ENCODE measurements around the gene SRC. TPM values are rescaled to one million over a fixed set of nuclear protein-coding genes. Genes with fewer than 3 reads are reported as not detected.

Gene SRC
- total RNA-seq, 2 experiments from 2014 or later: 2.6 to 2.7 TPM

GRCh38 chr20:37415118-37416085 lies 69.5 kb downstream of the SRC start:
- H3K9me3 Mint-ChIP-seq: no peaks in the 10 kb centered on the region
- no peak overlapping the region for H3K4me3 Mint-ChIP-seq
- ChIA-PET CTCF (no interaction called here), POLR2A (no interaction called here)
- peaks cover 2% of the 10 kb centered on the region for H3K4me1 Mint-ChIP-seq
- H3K36me3 Mint-ChIP-seq (ENCODE audit: low read depth): no peaks in the 10 kb centered on the region
- H3K27ac Mint-ChIP-seq: no peak overlapping the region
- no peaks in the 10 kb centered on the region for H3K27me3 Mint-ChIP-seq
- DNase-seq: no peak

GRCh38 chr20:37416100-37416847 lies 70.3 kb downstream of the SRC start:
- ChIA-PET POLR2A (no interaction called here), CTCF (no interaction called here)
- no peak for DNase-seq
- Mint-ChIP-seq H3K27ac (no peak overlapping the region), H3K4me3 (no peak overlapping the region), H3K4me1 (peaks cover 2% of the 10 kb centered on the region), H3K27me3 (peaks cover 7% of the 10 kb centered on the region), H3K9me3 (no peaks in the 10 kb centered on the region), H3K36me3 (ENCODE audit: low read depth) (no peaks in the 10 kb centered on the region)

- no peak overlapping the region for H3K27ac Mint-ChIP-seq
- H3K4me3 Mint-ChIP-seq: no peak overlapping the region
- CTCF ChIA-PET: no interaction called here
- no peaks in the 10 kb centered on the region for H3K36me3 Mint-ChIP-seq (ENCODE audit: low read depth)
- H3K4me1 Mint-ChIP-seq: peaks cover 2% of the 10 kb centered on the region
- DNase-seq: no peak
- H3K9me3 Mint-ChIP-seq: no peaks in the 10 kb centered on the region
- peaks cover 10% of the 10 kb centered on the region for H3K27me3 Mint-ChIP-seq
- POLR2A ChIA-PET: no interaction called here
Observed at GRCh38 chr20:37416848-37417616, 71.1 kb downstream of the SRC start.

- Mint-ChIP-seq H3K27ac (no peak overlapping the region), H3K27me3 (peaks cover 13% of the 10 kb centered on the region), H3K4me3 (no peak overlapping the region), H3K4me1 (peaks cover 2% of the 10 kb centered on the region), H3K36me3 (ENCODE audit: low read depth) (no peaks in the 10 kb centered on the region), H3K9me3 (no peaks in the 10 kb centered on the region)
- POLR2A ChIA-PET: no interaction called here
- CTCF ChIA-PET: no interaction called here
- no peak for DNase-seq
Observed at GRCh38 chr20:37417617-37418467, 71.9 kb downstream of the SRC start.

GRCh38 chr20:37418591-37419109 lies 72.7 kb downstream of the SRC start:
- no peak for DNase-seq
- Mint-ChIP-seq H3K9me3 (no peaks in the 10 kb centered on the region), H3K27ac (no peak overlapping the region), H3K27me3 (peaks cover 15% of the 10 kb centered on the region), H3K4me1 (peaks cover 1% of the 10 kb centered on the region), H3K36me3 (ENCODE audit: low read depth) (no peaks in the 10 kb centered on the region), H3K4me3 (no peak overlapping the region)
- POLR2A ChIA-PET: no interaction called here
- CTCF ChIA-PET: no interaction called here

GRCh38 chr20:37419307-37419706 lies 73.4 kb downstream of the SRC start:
- H3K9me3 Mint-ChIP-seq: no peaks in the 10 kb centered on the region
- ChIA-PET CTCF (no interaction called here), POLR2A (no interaction called here)
- DNase-seq: no peak
- no peaks in the 10 kb centered on the region for H3K4me1 Mint-ChIP-seq
- H3K27ac Mint-ChIP-seq: no peak overlapping the region
- no peak overlapping the region for H3K4me3 Mint-ChIP-seq
- H3K27me3 Mint-ChIP-seq: peaks cover 16% of the 10 kb centered on the region
- no peaks in the 10 kb centered on the region for H3K36me3 Mint-ChIP-seq (ENCODE audit: low read depth)

GRCh38 chr20:37419774-37420542 lies 74.0 kb downstream of the SRC start:
- peaks cover 16% of the 10 kb centered on the region for H3K27me3 Mint-ChIP-seq
- H3K36me3 Mint-ChIP-seq (ENCODE audit: low read depth): no peaks in the 10 kb centered on the region
- no peak overlapping the region for H3K27ac Mint-ChIP-seq
- no peak overlapping the region for H3K4me3 Mint-ChIP-seq
- ChIA-PET POLR2A (no interaction called here), CTCF (no interaction called here)
- no peaks in the 10 kb centered on the region for H3K9me3 Mint-ChIP-seq
- no peak for DNase-seq
- H3K4me1 Mint-ChIP-seq: no peaks in the 10 kb centered on the region

GRCh38 chr20:37420610-37421009 lies 74.7 kb downstream of the SRC start:
- DNase-seq: no peak
- no peak overlapping the region for H3K27ac Mint-ChIP-seq
- ChIA-PET POLR2A (no interaction called here), CTCF (no interaction called here)
- H3K9me3 Mint-ChIP-seq: no peaks in the 10 kb centered on the region
- H3K27me3 Mint-ChIP-seq: peaks cover 16% of the 10 kb centered on the region
- no peaks in the 10 kb centered on the region for H3K36me3 Mint-ChIP-seq (ENCODE audit: low read depth)
- no peaks in the 10 kb centered on the region for H3K4me1 Mint-ChIP-seq
- H3K4me3 Mint-ChIP-seq: no peak overlapping the region

- Mint-ChIP-seq H3K36me3 (ENCODE audit: low read depth) (no peaks in the 10 kb centered on the region), H3K27me3 (peaks cover 16% of the 10 kb centered on the region), H3K9me3 (no peaks in the 10 kb centered on the region), H3K27ac (no peak overlapping the region), H3K4me3 (no peak overlapping the region), H3K4me1 (no peaks in the 10 kb centered on the region)
- ChIA-PET POLR2A (no interaction called here), CTCF (no interaction called here)
- no peak for DNase-seq
Observed at GRCh38 chr20:37421060-37421905, 75.3 kb downstream of the SRC start.

- Mint-ChIP-seq H3K27me3 (peaks cover 16% of the 10 kb centered on the region), H3K4me1 (no peaks in the 10 kb centered on the region), H3K4me3 (no peak overlapping the region), H3K36me3 (ENCODE audit: low read depth) (no peaks in the 10 kb centered on the region), H3K9me3 (no peaks in the 10 kb centered on the region), H3K27ac (no peak overlapping the region)
- DNase-seq: no peak
- ChIA-PET POLR2A (no interaction called here), CTCF (no interaction called here)
Observed at GRCh38 chr20:37421988-37422387, 76.0 kb downstream of the SRC start.

- Mint-ChIP-seq H3K36me3 (ENCODE audit: low read depth) (no peaks in the 10 kb centered on the region), H3K27me3 (peaks cover 16% of the 10 kb centered on the region), H3K4me1 (no peaks in the 10 kb centered on the region), H3K27ac (no peak overlapping the region), H3K9me3 (no peaks in the 10 kb centered on the region), H3K4me3 (no peak overlapping the region)
- ChIA-PET CTCF (no interaction called here), POLR2A (no interaction called here)
- no peak for DNase-seq
Observed at GRCh38 chr20:37422791-37423286, 76.9 kb downstream of the SRC start.
